ENCODE results near the gene PHF11. TPM values are rescaled to one million over a fixed set of nuclear protein-coding genes. Genes with fewer than 3 reads are reported as not detected.

Gene PHF11
- total RNA-seq, 2 donors from 2014 or later: 16.8 to 21.0 TPM

DNA sequence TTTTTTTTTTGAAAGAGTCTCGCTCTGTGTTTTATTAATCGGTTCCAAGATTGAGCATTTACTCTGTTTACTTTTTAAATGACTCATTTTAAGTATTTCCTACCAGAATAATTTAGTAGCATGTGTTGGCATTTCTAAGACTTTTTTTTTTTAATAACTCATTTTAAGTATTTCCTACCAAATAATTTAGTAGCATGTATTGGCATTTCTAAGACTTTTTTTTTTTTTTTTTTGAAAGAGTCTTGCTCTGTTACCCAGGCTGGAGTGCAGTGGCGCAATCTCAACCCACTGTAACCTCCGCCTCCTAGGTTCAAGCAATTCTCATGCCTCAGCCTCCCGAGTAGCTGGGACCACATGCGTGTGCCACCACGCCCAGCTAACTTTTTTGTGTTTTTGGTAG, 38.5 kb upstream of the PHF11 start:
- Mint-ChIP-seq H3K4me3 (no peak overlapping the region), H3K27me3 (ENCODE audit: insufficient read depth) (no peaks in the 10 kb centered on the region), H3K4me1 (no peaks in the 10 kb centered on the region), H3K27ac (no peak overlapping the region), H3K9me3 (peaks cover 18% of the 10 kb centered on the region), H3K36me3 (ENCODE audit: low read depth) (peaks cover 30% of the 10 kb centered on the region)
- H3K4me1 ChIP-seq (ENCODE audit: control insufficient read depth, insufficient read depth, low read length): no peaks in the 10 kb centered on the region
- TF ChIP-seq, protein P1, sequence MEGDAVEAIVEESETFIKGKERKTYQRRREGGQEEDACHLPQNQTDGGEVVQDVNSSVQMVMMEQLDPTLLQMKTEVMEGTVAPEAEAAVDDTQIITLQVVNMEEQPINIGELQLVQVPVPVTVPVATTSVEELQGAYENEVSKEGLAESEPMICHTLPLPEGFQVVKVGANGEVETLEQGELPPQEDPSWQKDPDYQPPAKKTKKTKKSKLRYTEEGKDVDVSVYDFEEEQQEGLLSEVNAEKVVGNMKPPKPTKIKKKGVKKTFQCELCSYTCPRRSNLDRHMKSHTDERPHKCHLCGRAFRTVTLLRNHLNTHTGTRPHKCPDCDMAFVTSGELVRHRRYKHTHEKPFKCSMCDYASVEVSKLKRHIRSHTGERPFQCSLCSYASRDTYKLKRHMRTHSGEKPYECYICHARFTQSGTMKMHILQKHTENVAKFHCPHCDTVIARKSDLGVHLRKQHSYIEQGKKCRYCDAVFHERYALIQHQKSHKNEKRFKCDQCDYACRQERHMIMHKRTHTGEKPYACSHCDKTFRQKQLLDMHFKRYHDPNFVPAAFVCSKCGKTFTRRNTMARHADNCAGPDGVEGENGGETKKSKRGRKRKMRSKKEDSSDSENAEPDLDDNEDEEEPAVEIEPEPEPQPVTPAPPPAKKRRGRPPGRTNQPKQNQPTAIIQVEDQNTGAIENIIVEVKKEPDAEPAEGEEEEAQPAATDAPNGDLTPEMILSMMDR (conservative IDR thresholded peaks at IDR 0.05): no peak
- H3K9ac ChIP-seq (ENCODE audit: extremely low read depth, low read length, poor library complexity, severe bottlenecking): no peak overlapping the region
- DNase-seq: no peak
- no peak overlapping the region for H3K4me3 ChIP-seq (ENCODE audit: low read length)
- H3K9me3 ChIP-seq (ENCODE audit: control insufficient read depth, low read length): peaks cover 24% of the 10 kb centered on the region
- H3K27ac ChIP-seq (ENCODE audit: low read depth, low read length): no peak overlapping the region
- no peaks in the 10 kb centered on the region for H3K27me3 ChIP-seq (ENCODE audit: control insufficient read depth, insufficient read depth, low read length, poor library complexity, severe bottlenecking)
- 84 to 96% methylated on average over 3 to 5 of the region's 7 CpGs for WGBS, 2 experiments (ENCODE audit: insufficient coverage in 1 of 2, insufficient read length in 1 of 2)
- peaks cover 25% of the 10 kb centered on the region for H3K36me3 ChIP-seq (ENCODE audit: control insufficient read depth, insufficient read depth, low read length)

DNA sequence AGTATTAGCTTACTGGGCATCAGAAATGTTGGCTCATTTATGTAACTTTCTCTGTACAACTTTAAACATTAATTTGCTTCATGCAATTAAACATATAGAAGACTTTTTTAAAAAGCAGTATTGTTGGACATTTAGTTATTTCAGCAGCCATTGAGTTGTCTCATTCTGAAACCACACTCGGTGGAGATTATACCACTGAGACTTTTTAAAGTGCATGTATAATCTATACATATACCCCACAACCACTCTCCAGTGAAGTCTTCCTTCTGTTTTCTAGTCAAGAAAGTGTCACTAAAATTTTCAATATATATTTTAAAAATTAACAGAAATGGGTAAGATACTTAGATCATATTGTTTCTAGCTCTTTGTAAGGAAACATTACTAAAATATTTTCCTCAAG, 36.2 kb upstream of the PHF11 start:
- H3K4me3 Mint-ChIP-seq: no peak overlapping the region
- peaks cover 51% of the 10 kb centered on the region for H3K36me3 Mint-ChIP-seq (ENCODE audit: low read depth)
- TF ChIP-seq, protein P1 (conservative IDR thresholded peaks at IDR 0.05): no peak
- no peaks in the 10 kb centered on the region for H3K4me1 ChIP-seq (ENCODE audit: control insufficient read depth, insufficient read depth, low read length)
- no peak overlapping the region for H3K9ac ChIP-seq (ENCODE audit: extremely low read depth, low read length, poor library complexity, severe bottlenecking)
- no peak overlapping the region for H3K4me3 ChIP-seq (ENCODE audit: low read length)
- 100% methylated on average over 1 of the region's 1 CpG; no CpG with 5 or more reads in 1 of the 2 experiments for WGBS, 2 experiments (ENCODE audit: insufficient coverage in 1 of 2, insufficient read length in 1 of 2)
- no peak overlapping the region for H3K27ac ChIP-seq (ENCODE audit: low read depth, low read length)
- no peak overlapping the region for H3K27ac Mint-ChIP-seq
- H3K27me3 ChIP-seq (ENCODE audit: control insufficient read depth, insufficient read depth, low read length, poor library complexity, severe bottlenecking): no peaks in the 10 kb centered on the region
- peaks cover 42% of the 10 kb centered on the region for H3K9me3 Mint-ChIP-seq
- no peaks in the 10 kb centered on the region for H3K4me1 Mint-ChIP-seq
- H3K27me3 Mint-ChIP-seq (ENCODE audit: insufficient read depth): no peaks in the 10 kb centered on the region
- no peak for DNase-seq
- peaks cover 44% of the 10 kb centered on the region for H3K36me3 ChIP-seq (ENCODE audit: control insufficient read depth, insufficient read depth, low read length)
- H3K9me3 ChIP-seq (ENCODE audit: control insufficient read depth, low read length): peaks cover 47% of the 10 kb centered on the region

DNA sequence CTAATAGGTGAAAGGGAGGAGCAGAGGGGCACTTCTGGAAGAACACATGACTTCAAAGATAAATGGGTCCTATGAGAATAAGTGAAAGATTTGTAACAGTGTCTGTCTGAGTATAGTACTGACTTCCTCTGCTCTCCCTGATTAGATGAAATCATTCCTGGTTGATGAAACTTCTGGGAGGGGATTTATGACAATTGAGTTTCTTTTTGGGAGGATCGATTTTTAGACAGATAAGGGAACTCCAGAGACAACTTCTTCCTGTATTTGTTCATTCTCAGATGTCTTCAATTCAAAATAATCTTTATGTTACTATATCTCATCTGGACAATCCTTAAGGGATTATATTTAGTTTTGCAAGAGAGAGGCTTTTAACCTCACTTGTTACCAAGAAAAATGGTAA, 31.7 kb upstream of the PHF11 start:
- no peak overlapping the region for H3K4me3 Mint-ChIP-seq
- Histone ChIP-seq H3K27ac (ENCODE audit: low read depth, low read length) (no peak overlapping the region), H3K4me1 (ENCODE audit: control insufficient read depth, insufficient read depth, low read length) (no peaks in the 10 kb centered on the region), H3K27me3 (ENCODE audit: control insufficient read depth, insufficient read depth, low read length, poor library complexity, severe bottlenecking) (no peaks in the 10 kb centered on the region), H3K9me3 (ENCODE audit: control insufficient read depth, low read length) (peaks cover 53% of the 10 kb centered on the region), H3K4me3 (ENCODE audit: low read length) (no peak overlapping the region), H3K36me3 (ENCODE audit: control insufficient read depth, insufficient read depth, low read length) (peaks cover 59% of the 10 kb centered on the region), H3K9ac (ENCODE audit: extremely low read depth, low read length, poor library complexity, severe bottlenecking) (no peak overlapping the region)
- H3K4me1 Mint-ChIP-seq: no peaks in the 10 kb centered on the region
- H3K36me3 Mint-ChIP-seq (ENCODE audit: low read depth): peaks cover 73% of the 10 kb centered on the region
- peaks cover 48% of the 10 kb centered on the region for H3K9me3 Mint-ChIP-seq
- DNase-seq: no peak
- TF ChIP-seq, protein P1 (conservative IDR thresholded peaks at IDR 0.05): no peak
- WGBS, 2 experiments (ENCODE audit: insufficient coverage in 1 of 2, insufficient read length in 1 of 2): 100% methylated on average over 1 of the region's 1 CpG; no CpG with 5 or more reads in 1 of the 2 experiments
- H3K27ac Mint-ChIP-seq: no peak overlapping the region
- no peaks in the 10 kb centered on the region for H3K27me3 Mint-ChIP-seq (ENCODE audit: insufficient read depth)
